ENCODE data around the gene ZNF414. TPM values are rescaled to one million over a fixed set of nuclear protein-coding genes. Genes with fewer than 3 reads are reported as not detected.

The ZNF414 gene
- total and polyA plus RNA-seq, 9 of the 15 experiments (the other 6 are each of a cell fraction or from before 2014, with no cell fraction given), result 0.03 to 27.2 (median 2.2) TPM; not detected in 2

DNA sequence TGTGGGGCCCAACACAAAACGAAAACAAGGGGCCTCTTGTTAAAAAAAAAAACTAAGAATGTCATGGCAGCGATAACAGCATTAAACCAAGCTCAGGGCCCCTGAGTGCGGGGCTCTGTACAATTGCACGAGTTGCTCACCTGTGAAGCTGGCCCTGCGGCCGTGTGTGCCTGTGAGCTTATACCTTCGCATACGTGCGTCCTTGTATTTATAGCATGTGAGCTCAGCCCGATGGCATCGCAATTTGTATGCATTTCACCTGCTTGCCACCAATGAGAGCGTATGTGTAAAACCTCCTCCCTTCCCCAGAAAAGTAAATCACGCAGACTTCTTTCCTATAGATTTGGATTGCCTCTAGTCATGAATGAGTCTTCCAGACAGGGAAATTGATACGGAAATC, 52.1 kb downstream of the ZNF414 start:
- no peak for DNase-seq (ENCODE audit: extremely low read depth in 1 of 4, low spot score in 3 of 4)

More for the DNA sequence above, 52.1 kb downstream of the ZNF414 start:
- H3K9ac ChIP-seq (ENCODE audit: insufficient read depth in 1 of 2, low read depth in 2 of 2, low read length in 2 of 2), result no peak overlapping the region
- no peak overlapping the region for H3K4me2 ChIP-seq (ENCODE audit: insufficient read depth, low read length)
- H3K4me3 ChIP-seq, result no peak overlapping the region
- no peaks in the 10 kb centered on the region for H3K27me3 ChIP-seq (ENCODE audit: control insufficient read depth in 2 of 2, insufficient read depth in 2 of 2, low read length in 2 of 2)
- in situ Hi-C loops (cut with MboI) (no loop called here), intact Hi-C loops (cut with micrococcal nuclease) (no loop called here)
- no peaks in the 10 kb centered on the region for H3K9me1 ChIP-seq (ENCODE audit: control insufficient read depth, insufficient read depth, low read length)
- WGBS (ENCODE audit: insufficient coverage, low coverage, missing lambda C conversion rate), result 94% methylated on average over 14 of the region's 14 CpGs
- H3K79me2 ChIP-seq (ENCODE audit: control insufficient read depth, insufficient read depth, low read length), result peaks cover 83% of the 10 kb centered on the region
- H2AFZ ChIP-seq (ENCODE audit: low read depth, low read length), result no peak overlapping the region
- H3K36me3 ChIP-seq (ENCODE audit: control insufficient read depth, insufficient read depth, low read length), result peaks cover 99% of the 10 kb centered on the region
- BruUV-seq (replicated peaks), result no TSS peak
- no peaks in the 10 kb centered on the region; a peak in 1 of 5 replicates for H3K4me1 ChIP-seq (replicated peaks in 1 of 2; ENCODE audit: control insufficient read depth in 2 of 2, insufficient read depth in 2 of 2, low read length in 2 of 2)
- POLR2A ChIA-PET, result interaction anchor here (0.6 to 3.5 kb wide), 8 partner anchors 12 to 292 kb away, joined by 3 to 18 read pairs (median 4); partner anchors contain the start of gene HNRNPM
- no peak overlapping the region for H3K27ac ChIP-seq (ENCODE audit: extremely low read depth, low read depth, low read length)
- CTCF ChIA-PET (ENCODE audit: low intra/inter-chr PET ratio), result no interaction called here
- FAIRE-seq, result no peak
- TF ChIP-seq ZNF316 (IDR thresholded peaks at IDR 0.05), result no peak
- TF ChIP-seq COPS2 (conservative IDR thresholded peaks at IDR 0.05), result no peak
- no peak for TF ChIP-seq ETV6 (IDR thresholded peaks at IDR 0.05; ENCODE audit: borderline replicate concordance in 1 of 2, low read depth in 2 of 2, low read length in 1 of 2)
- no peak for TF ChIP-seq ETV6 (CRISPR knock-in tag; IDR thresholded peaks at IDR 0.05; ENCODE audit: borderline replicate concordance)
- TF ChIP-seq HDAC6 (IDR thresholded peaks at IDR 0.05; ENCODE audit: low read depth, low read length), result no peak
- TF ChIP-seq CSDE1 (IDR thresholded peaks at IDR 0.05), result no peak
- no peak for TF ChIP-seq ZNF76 (CRISPR knock-in tag; IDR thresholded peaks at IDR 0.05; ENCODE audit: borderline replicate concordance)
- TF ChIP-seq JUNB (CRISPR knock-in tag; conservative IDR thresholded peaks at IDR 0.05), result no peak
- no peak for TF ChIP-seq HIVEP1 (CRISPR knock-in tag; IDR thresholded peaks at IDR 0.05)
- no peak for TF ChIP-seq ZNF263 (CRISPR knock-in tag; IDR thresholded peaks at IDR 0.05; ENCODE audit: borderline replicate concordance)
- TF ChIP-seq TEAD1 (CRISPR knock-in tag; IDR thresholded peaks at IDR 0.05), result no peak
- TF ChIP-seq FOXP1 (CRISPR knock-in tag; IDR thresholded peaks at IDR 0.05), result no peak
- TF ChIP-seq ZBTB12 (CRISPR knock-in tag; IDR thresholded peaks at IDR 0.05), result no peak
- no peak for TF ChIP-seq E2F5 (CRISPR knock-in tag; IDR thresholded peaks at IDR 0.05)
- no peak for TF ChIP-seq HEY1 (CRISPR knock-in tag; IDR thresholded peaks at IDR 0.05; ENCODE audit: borderline replicate concordance)
- no peak for TF ChIP-seq ZNF785 (CRISPR knock-in tag; IDR thresholded peaks at IDR 0.05)
- no peak for TF ChIP-seq NCOA4 (IDR thresholded peaks at IDR 0.05; ENCODE audit: partially characterized antibody)
- no peak for TF ChIP-seq EGR1 (conservative IDR thresholded peaks at IDR 0.05)
- TF ChIP-seq MXI1 (IDR thresholded peaks at IDR 0.05; ENCODE audit: low read depth, low read length), result no peak
- no peak for TF ChIP-seq SMAD4 (CRISPR knock-in tag; conservative IDR thresholded peaks at IDR 0.05)
- H3K9me3 ChIP-seq (replicated peaks; ENCODE audit: control insufficient read depth, insufficient read depth, low read depth, low read length), result no peaks in the 10 kb centered on the region
- ATAC-seq, result no peak
- H4K20me1 ChIP-seq (replicated peaks; ENCODE audit: control insufficient read depth, insufficient read depth, low read length), result peaks cover 51% of the 10 kb centered on the region

Measured in K562 (cell line).